Kidney (tissue), 14 donors: Measurements from ENCODE around the gene PAIP2. TPM values are rescaled to one million over a fixed set of nuclear protein-coding genes. Genes with fewer than 3 reads are reported as not detected.

ENCODE experiments used
- DNase-seq, 5 donors: peaks; one replicate each; pipeline ENCODE4 v3.0.0-alpha.2; 2013 to 2020
- FAIRE-seq: peaks from 2 replicates; lab custom pipeline; 2012; peaks lifted over from hg19 to GRCh38; lab: Jason Lieb, UNC
- H3K27ac ChIP-seq, 2 donors: one replicate each; pipeline ENCODE4 v1.7.0; 2013; ENCODE audit warnings: low read depth in 2 of 2, low read length in 2 of 2, inconsistent platforms in 1 of 2
- H3K27me3 ChIP-seq: one replicate; pipeline ENCODE4 v1.7.1; 2013; ENCODE audit warnings: low read length, inconsistent platforms; ENCODE audit not compliant: control insufficient read depth, insufficient read depth
- H3K36me3 ChIP-seq, 3 donors: one replicate each; pipeline versions ENCODE4 v1.7.0 to v1.7.1; 2013; ENCODE audit warnings: low read length in 3 of 3, control low read depth in 1 of 3, inconsistent platforms in 1 of 3; ENCODE audit not compliant: insufficient read depth in 3 of 3, control insufficient read depth in 2 of 3
- H3K4me1 ChIP-seq, 3 donors: one replicate each; pipeline versions ENCODE4 v1.7.0 to v1.7.1; 2013; ENCODE audit warnings: low read length in 3 of 3, inconsistent platforms in 1 of 3, low read depth in 1 of 3; ENCODE audit not compliant: control insufficient read depth in 2 of 3, insufficient read depth in 2 of 3
- H3K4me3 ChIP-seq, 3 donors: one replicate each; pipeline versions ENCODE4 v1.7.0 to v1.8.1; 2013; ENCODE audit warnings: low read length in 3 of 3, control low read depth in 1 of 3, inconsistent platforms in 1 of 3
- H3K9ac ChIP-seq, 3 donors: one replicate each; pipeline versions ENCODE4 v1.7.0 to v1.7.1; 2013; ENCODE audit warnings: low read length in 3 of 3, control low read depth in 1 of 3, inconsistent platforms in 1 of 3
- H3K9me3 ChIP-seq, 3 donors: one replicate each; pipeline versions ENCODE4 v1.7.0 to v1.7.1; 2013; ENCODE audit warnings: low read length in 3 of 3, control low read depth in 1 of 3, inconsistent platforms in 1 of 3; ENCODE audit not compliant: control insufficient read depth in 2 of 3, insufficient read depth in 1 of 3
- intact Hi-C: fragments of 100-400 bp; cut with DNase I; formaldehyde crosslinking; loops from one replicate; pipeline ENCODE4 v1.11.1; 2022
- polyA plus RNA-seq: library from polyadenylated mRNA; stranded (reverse); fragments of 350-450 nt; fragmentation: Illumina TruSeq; extraction: RNeasy Lipid Tissue Mini Kit (QIAGEN cat#74804); gene quantifications from one replicate; pipeline ENCODE4 v1.2.3, GENCODE V29; 2014; ENCODE audit warnings: low read depth, low replicate concordance; ENCODE audit not compliant: insufficient read depth
- total RNA-seq: library from RNA; stranded (reverse); fragmentation: NEBNext Ultra II Directional; extraction: Animal tissue kit (Norgen Biotek cat#: 25700); gene quantifications from one replicate; pipeline ENCODE4 v1.2.1, GENCODE V29; 2021
- TF ChIP-seq, protein P1 (sequence below): IDR thresholded peaks from 3 replicates; pipeline ENCODE4 v1.5.1; 2012; ENCODE audit warnings: mild to moderate bottlenecking, moderate library complexity, borderline replicate concordance; ENCODE audit not compliant: insufficient read depth; ENCODE audit errors: extremely low read depth
- donor health status: control.
- donor health status: control.
- donor health status: control.
- donor health status: control.
- donor health status: control.
- donor health status: DM: yes; HTN: yes; CAD: no.
- donor health status: Normal renal cell carcinoma (clear cell type).

The PAIP2 gene
- total and polyA plus RNA-seq, 2 donors from 2014 or later: 68.0 to 121 TPM

DNA sequence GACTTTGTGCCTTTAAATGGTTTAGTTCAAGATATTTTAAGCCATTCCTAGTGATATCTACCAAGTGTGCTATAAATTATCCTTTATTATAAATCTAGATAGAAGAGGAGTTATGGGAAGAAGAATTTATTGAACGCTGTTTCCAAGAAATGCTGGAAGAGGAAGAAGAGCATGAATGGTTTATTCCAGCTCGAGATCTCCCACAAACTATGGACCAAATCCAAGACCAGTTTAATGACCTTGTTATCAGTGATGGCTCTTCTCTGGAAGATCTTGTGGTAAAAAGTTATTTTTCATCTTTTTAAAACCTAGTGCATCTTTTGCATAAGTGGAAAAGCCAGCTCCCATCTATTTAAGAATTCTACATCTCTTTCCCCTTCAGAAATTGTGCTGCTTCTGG, 22.8 kb downstream of the PAIP2 start:
- peaks cover 4 to 42% (median 11%) of the 10 kb centered on the region in 3 donors for H3K36me3 ChIP-seq
- no peaks in the 10 kb centered on the region for H3K9me3 ChIP-seq
- no peak overlapping the region for H3K9ac ChIP-seq
- H3K4me1 ChIP-seq: peaks cover 0 to 5% (median 0%) of the 10 kb centered on the region in 3 donors
- intact Hi-C loops: no loop called here
- FAIRE-seq (no peak), DNase-seq (no peak)
- TF ChIP-seq, protein P1, sequence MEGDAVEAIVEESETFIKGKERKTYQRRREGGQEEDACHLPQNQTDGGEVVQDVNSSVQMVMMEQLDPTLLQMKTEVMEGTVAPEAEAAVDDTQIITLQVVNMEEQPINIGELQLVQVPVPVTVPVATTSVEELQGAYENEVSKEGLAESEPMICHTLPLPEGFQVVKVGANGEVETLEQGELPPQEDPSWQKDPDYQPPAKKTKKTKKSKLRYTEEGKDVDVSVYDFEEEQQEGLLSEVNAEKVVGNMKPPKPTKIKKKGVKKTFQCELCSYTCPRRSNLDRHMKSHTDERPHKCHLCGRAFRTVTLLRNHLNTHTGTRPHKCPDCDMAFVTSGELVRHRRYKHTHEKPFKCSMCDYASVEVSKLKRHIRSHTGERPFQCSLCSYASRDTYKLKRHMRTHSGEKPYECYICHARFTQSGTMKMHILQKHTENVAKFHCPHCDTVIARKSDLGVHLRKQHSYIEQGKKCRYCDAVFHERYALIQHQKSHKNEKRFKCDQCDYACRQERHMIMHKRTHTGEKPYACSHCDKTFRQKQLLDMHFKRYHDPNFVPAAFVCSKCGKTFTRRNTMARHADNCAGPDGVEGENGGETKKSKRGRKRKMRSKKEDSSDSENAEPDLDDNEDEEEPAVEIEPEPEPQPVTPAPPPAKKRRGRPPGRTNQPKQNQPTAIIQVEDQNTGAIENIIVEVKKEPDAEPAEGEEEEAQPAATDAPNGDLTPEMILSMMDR: no peak
- H3K4me3 ChIP-seq: no peak overlapping the region
- H3K27ac ChIP-seq: no peak overlapping the region
- no peaks in the 10 kb centered on the region for H3K27me3 ChIP-seq

DNA sequence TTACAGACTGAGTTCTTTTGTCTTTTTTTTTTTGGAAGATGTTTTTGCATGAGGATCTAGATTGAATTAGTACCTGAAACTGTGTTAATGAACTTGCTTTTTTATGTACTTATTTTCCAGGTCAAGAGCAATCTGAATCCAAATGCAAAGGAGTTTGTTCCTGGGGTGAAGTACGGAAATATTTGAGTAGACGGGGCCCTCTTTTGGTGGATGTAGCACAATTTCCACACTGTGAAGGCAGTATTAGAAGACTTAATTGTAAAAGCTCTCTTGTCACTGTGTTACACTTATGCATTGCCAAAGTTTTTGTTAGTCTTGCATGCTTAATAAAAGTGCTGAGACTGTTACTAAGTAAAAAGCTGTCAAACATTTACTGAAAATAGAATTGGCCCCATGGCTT, 27.0 kb downstream of the PAIP2 start:
- intact Hi-C loops: no loop called here
- Histone ChIP-seq H3K9ac (no peak overlapping the region), H3K4me3 (no peak overlapping the region), H3K36me3 (peaks cover 7 to 45% (median 14%) of the 10 kb centered on the region in 3 donors), H3K27ac (no peak overlapping the region), H3K4me1 (peaks cover 0 to 5% (median 0%) of the 10 kb centered on the region in 3 donors), H3K9me3 (no peaks in the 10 kb centered on the region), H3K27me3 (no peaks in the 10 kb centered on the region)
- FAIRE-seq (no peak), DNase-seq (no peak)
- TF ChIP-seq, protein P1: no peak

DNA sequence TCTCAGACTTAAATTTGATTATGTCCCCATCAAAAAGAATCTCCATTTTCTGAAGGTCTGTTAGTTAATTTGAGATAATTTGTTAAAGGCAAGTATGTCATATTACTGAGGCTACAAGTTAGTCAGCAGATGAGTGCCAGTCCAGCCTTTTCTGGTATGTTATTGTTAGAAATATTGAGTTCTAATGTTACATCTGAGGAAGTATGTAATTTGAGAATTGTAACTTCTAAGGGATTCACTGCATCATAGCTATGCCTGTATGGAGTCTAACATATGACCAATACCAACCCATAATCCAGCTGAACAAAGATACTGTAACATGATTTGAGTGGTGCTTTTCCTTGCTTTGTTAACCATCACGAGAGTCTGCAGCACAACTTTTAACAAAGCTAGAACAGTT, 27.5 kb downstream of the PAIP2 start:
- Histone ChIP-seq H3K27ac (no peak overlapping the region), H3K9ac (no peak overlapping the region), H3K36me3 (peaks cover 8 to 40% (median 9%) of the 10 kb centered on the region in 3 donors), H3K4me3 (no peak overlapping the region), H3K27me3 (no peaks in the 10 kb centered on the region), H3K9me3 (no peaks in the 10 kb centered on the region), H3K4me1 (peaks cover 0 to 5% (median 0%) of the 10 kb centered on the region in 3 donors)
- intact Hi-C loops: no loop called here
- no peak for DNase-seq
- TF ChIP-seq, protein P1: no peak
- no peak for FAIRE-seq
